Measurements from ENCODE around the gene FAM118B.
"Not testable (repeated sequence)": the region's sequence is repeated elsewhere in the genome, so short reads cannot be mapped to it uniquely, and the experiment has no call there.

Gene FAM118B

GRCh38 chr11:126277780-126278179 lies 66.2 kb downstream of the FAM118B start:
- no peak for DNase-seq

GRCh38 chr11:126279191-126279590 lies 67.6 kb downstream of the FAM118B start:
- no peak for DNase-seq

DNA sequence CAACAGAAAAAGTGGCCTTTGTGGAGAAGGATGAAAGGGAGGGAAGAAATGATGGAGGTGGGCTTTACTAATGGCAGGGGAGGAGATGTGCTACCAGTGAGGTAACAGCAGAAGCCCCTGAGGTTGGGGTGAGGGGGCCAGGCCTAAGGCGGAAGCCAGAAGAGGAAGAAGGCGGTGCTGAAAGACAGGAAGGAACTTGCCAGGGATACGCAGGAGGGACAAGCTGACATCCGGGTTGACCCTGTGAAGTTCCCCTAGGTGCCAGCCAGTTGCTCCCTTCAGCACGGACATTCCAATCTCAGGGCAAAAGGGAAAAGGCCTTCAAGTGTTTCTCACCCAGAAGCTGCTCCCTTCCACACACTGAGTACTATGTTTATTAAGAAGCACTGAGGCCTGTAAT lies 69.0 kb downstream of the FAM118B start:
- no peak for DNase-seq

GRCh38 chr11:126281245-126281644 lies 69.7 kb downstream of the FAM118B start:
- no peak for DNase-seq

GRCh38 chr11:126281666-126282175 lies 70.1 kb downstream of the FAM118B start:
- no peak for DNase-seq

DNA sequence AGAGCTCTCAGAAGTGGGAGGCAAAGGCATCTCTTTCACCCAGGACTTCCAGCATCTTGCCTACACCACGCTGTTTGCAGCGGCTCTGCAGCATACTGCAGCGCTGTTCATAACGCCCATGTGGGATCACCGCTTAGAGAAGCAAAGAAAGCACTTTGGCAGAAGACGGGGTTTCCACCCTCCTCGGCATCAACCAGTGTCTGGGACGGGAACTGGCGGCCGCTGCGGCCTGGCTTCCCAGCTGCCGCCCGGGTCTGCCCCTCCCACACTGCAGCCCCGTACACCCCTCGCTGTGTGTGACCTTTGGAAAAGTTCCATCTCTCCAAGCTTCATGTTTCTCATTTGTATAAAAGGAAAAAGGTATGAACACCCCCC lies 70.8 kb downstream of the FAM118B start:
- peak; percentile 56 for DNase-seq

DNA sequence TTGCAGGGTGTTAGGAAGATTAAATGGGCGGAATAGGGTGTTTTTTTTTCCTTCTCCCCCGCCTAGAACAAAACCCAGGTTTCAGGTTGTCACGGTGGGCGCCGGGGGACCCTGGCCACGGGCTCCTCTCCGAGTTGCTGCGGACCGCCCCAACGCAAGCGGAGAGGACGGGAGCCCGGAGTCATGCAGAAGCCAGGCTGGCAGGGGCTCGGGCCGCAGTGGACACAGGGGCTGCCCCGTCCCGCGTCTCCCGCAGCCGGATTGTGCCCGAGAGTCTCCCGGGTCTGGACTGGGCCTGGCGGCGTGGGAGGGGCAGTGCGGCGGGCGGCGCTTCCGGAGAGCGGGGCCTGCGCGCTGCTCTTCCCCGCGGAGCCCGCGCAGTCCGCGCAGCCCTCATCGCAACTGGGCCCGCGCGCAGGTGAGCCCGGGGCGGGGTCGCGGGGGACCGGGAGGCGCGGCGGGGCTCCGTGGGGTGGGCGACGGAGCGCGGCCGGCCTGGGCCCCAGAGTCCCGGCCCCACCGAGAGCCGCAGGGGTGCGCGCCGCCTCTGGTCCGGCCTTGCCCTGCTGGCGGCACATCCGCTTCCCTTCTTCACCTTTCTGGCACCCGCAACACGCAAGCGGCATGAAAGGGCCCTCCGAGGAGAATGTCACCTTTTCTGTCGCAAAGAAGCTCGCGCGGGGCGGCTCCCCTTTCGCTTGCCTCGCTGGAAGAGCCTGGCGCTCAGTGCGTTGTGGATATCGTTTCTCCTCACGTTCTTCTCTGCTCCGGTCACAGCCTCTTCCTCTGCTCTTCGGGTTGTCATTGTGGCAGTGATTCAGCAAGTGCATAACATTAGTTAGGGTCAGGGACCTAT lies 71.4 kb downstream of the FAM118B start, which contains the start of gene TIRAP:
Gene TIRAP, plus strand, starts transcription at position 358 of the 856 bp plus-strand sequence. CDS start 7,802 bp downstream, outside the sequence.
- peak; percentile 74 for DNase-seq

DNA sequence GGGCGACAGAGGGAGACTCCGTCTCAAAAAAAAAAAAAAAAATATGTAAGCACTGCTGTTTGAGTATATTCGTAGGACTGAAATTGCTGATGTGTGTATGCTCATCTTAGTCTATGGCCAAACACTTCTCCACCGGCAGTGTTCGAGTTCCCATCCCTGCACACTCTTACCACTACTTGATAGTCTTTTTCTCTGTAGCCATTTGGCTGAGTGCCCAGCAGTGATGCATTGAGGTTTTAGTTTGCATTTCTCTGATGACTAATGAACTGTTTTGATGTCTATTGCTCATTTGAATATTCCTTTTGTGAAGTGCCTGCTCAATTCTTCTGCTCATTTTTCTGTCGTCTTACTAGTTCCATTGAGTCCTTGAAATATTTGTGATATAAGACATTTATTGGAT lies 73.2 kb downstream of the FAM118B start:
- peak; percentile 89 for DNase-seq

- no peak for DNase-seq
These were observed 76.7 kb downstream of the FAM118B start for GRCh38 chr11:126288237-126288636.

GRCh38 chr11:126290887-126291286 lies 79.3 kb downstream of the FAM118B start:
- no peak for DNase-seq

- no peak for DNase-seq
These were observed 82.1 kb downstream of the FAM118B start for GRCh38 chr11:126293726-126294125.

DNA sequence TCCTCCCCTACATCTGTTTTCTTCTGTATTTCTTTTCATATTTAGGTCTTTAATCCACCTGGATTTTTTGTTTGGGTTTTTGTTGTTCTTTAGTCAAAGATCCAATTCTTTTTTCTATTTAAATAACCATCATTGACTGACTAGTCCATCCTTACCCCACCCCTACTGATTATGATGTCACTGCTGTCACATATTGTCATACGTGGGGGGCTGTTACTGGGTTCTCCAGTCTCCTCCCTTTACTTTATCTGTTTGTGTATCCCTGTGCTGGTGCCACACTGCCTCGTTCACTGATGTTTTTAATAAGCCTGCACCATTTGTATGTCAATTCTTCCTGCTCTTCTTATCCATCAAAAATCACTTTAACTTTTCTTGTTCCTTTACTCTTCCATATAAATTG lies 85.4 kb downstream of the FAM118B start:
- no peak for DNase-seq

DNA sequence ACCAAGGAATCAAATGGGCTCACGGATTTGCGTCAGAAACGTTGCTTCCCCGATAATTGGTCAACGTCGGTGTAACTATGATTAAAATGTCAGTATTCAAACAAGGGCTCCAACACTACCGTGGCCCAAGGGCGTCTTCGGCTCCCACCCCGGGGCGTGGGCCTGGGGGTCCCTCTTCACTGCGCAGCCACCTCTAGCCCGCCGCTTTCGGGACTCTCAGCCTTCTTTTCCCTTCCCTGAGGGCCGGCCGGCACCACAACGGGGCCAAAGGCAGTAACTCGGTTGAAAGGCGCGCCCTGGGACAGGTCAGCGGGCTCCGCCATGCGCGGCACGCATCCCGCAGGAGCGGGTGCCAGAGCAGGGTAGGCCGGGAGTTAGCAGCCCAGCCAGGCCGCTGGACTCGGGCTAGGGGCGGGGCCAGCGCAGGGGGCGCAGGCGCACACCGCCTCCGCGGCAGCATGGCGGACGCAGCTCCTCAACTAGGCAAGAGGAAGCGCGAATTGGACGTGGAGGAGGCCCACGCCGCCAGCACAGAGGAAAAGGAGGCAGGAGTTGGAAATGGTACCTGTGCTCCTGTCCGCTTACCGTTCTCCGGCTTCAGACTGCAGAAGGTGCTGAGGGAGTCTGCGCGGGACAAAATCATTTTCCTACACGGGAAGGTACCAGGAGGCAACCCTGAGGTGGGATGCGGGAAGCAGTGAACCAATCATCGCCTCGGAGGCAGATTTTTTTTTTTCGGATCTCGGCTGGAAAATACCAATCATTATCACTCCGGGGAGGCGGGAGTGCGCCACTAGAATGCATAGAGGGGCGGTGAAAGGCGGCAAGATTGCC lies 92.3 kb downstream of the FAM118B start, which contains the start of gene DCPS:
Gene DCPS, plus strand, starts transcription at position 438 of the 834 bp plus-strand sequence. Its CDS starts 21 bp downstream, at position 459.
- peak; percentile 98 for DNase-seq

DNA sequence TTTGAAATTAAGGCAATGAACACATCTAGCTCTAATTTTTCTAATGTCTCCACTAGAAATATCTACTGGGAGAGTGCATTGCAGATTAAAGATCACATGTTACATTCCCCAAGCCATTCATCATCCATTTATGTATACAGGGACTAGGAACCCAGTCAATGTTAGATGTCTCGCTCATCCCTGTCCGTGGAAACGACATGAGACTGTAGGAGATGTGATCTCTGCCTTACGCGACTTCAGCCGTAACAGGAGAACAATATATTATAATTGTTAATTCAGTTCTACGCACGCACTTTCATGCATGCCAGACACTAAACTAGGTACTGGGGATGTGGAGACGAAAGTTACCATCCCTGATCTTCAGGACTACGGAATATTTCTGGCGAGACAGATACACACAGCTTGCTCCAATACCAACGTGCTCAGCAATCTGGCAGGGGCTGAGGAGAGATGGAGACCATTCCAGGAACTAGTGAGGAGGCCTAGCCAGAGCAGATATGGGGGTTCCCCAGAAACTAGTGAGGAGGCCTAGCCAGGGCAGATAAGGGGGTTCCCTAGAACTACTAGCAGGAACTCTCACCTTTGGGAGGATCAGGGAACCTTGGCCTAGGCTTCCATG lies 93.0 kb downstream of the FAM118B start:
- DNase-seq: no peak

DNA sequence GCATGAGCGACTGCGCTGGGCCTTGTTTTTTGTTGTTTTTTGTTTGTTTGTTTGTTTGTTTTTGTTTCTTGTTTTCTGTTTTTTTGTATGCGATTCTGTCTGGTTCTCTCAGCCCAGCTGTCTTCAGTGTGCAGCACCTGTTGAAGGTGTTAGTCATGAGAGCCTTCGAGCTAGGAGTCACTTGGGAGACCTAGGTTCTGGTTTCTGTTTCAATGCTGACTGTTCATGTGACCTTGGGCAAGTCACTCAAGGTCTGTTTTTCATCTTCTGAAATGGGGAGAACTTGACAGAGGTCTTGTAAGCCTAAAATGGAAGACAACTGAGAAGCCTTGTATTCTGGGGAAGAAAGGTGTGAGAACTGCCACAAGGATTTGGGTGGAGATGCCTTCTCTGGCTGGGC lies 94.1 kb downstream of the FAM118B start:
- DNase-seq: no peak

DNA sequence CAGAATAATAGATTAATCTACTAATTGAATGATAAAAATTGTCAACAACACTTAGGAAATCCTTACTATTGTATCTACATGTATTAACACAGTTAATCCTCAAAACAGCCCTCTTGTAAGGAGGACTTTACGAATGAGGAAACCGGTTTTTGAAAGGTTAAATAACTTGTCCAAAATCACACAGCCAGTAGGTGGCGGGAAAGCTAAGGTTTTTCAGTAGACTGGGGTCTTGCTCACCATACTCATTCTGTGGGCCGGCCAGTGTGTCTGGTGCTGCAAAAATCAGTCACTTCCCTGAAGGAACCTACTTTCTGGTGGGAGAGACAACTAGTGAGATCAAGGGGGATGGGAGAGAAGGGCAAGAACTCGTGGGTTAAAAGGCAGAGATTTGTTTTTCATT lies 96.1 kb downstream of the FAM118B start:
- DNase-seq: peak; percentile 38

- no peak for DNase-seq
These were observed 96.7 kb downstream of the FAM118B start for GRCh38 chr11:126308271-126308671.

DNA sequence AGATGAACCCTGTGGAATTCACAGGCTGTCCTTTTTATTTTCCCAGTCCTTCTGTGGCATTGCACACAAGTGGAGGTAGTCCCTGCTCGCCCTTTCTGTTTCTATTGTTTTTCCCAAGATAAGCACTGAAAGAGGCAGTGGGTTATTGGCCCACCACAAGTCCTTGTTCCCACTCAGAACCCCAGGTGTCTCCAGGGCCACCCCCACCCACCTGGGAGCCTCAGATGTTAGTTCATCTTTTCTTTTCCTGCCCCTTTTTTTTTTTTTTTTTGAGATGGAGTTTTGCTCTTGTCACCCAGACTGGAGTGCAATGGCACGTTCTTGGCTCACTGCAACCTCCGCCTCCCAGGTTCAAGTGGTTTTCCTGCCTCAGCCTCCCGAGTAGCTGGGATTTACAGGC lies 97.2 kb downstream of the FAM118B start:
- not testable (repeated sequence) for DNase-seq

DNA sequence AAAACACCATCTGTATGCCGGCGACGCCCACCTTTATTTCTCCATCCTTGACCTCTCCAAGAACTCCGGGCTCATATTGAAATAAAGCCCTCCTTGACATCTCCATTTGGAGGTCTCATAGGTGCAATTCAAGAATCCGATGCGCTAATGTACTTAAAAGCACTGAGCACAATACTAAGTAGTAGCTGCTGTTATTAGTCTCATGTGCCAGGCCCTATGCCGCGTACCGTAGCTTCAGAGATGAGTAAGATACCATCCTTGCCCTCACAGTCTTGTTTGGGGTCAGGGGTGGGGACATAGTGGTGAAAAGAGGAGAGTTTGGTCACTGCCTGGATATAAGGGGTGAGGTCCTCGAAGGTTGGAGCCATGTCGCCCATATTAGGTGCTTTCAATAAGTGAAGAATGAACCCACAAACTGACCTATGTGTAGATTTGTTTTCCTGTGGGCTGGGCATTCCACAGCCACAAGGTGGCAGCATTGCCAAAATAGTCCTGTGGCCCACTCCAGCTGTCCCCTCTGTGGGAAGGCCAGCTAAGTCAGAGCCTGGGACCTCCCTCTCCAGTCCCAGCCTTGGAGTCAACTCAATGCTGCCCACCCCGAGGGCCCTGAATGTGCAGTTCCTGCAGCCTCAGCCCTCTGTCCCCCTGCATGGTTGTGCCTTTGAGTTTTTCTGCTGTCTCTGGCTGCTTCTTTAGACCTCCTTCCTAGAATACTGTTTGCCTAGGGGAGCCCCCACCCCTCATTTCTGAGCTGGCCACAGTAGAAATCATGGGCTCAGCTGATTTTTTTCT lies 98.8 kb downstream of the FAM118B start:
- peak; percentile 70 for DNase-seq

- DNase-seq: no peak
These were observed 99.4 kb downstream of the FAM118B start for GRCh38 chr11:126310992-126311310.

DNA sequence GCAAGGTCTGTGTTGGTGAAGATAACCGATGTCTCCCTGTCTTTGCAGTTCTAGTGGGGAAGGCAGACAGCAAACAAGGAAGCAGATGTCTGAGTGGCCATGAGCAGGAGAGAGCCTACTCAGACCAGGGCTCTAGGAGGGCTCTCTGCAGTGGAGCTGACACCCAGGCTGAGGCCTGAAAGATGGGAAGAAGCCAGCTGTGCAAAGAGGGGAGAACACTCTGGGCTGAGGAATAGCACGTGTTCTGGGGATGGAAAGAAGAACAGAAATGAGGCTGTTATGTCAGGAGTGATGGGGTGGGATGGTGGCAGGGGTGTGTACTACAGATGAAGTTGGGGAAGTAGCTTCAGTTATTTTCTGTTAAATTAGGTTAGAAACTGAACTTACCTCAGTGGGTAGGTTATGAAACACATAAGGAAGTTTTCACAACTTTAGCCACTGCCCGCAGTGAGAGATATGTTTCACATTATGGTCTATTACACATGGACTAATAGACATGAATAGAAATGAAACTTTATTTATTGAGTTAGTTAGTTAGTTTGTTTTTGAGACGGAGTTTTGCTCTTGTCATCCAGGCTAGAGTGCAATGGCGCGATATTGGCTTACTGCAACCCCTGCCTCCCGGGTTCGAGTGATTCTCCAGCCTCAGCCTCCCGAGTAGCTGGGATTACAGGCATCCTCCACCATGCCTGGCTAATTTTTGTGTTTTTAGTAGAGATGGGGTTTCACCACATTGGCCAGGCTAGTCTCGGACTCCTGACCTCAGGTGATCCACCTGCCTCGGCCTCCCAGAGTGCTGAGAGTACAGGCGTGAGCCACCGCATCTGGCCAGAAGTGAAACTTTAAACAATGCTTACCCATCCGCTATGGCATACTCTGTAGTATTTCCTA lies 100.1 kb downstream of the FAM118B start:
- no peak for DNase-seq

All from NCI-H1105 treated with DMSO at 0.1 percent for 48 hours (cell line).